LHCN-M2 (cell line): ENCODE results near the gene RMDN2. TPM values are rescaled to one million over a fixed set of nuclear protein-coding genes. Genes with fewer than 3 reads are reported as not detected.

Experiments
- DNase-seq: peaks from one replicate; pipeline ENCODE4 v3.0.0-alpha.2; 2012; ENCODE audit warnings: low read depth
- total RNA-seq: library from RNA; depleted of rRNA; stranded (reverse); fragments of >200 nt; gene quantifications from 2 replicates; pipeline ENCODE4 v1.2.3, GENCODE V29; 2014; rRNA removed

RMDN2 gene
- total RNA-seq, 1 experiment from 2014 or later: 6.5 TPM

DNA sequence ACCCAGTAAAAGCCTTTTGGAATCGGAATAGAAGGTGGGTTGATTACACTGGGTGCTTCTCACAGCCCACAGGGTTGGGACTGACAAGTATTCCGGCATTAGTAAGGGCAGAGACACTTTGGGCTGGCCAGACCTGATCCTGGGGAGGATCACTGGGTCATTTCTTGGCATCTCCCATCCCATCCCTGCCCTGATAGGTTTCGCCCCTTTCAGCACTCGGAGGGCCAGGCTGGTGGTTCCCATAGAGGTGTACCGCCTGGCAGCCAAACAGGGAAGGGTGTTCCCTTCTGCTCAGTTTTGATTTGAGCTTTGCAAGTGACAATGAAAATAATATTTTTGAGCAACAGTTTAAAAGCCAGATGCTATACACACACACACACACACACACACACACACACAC, 113.6 kb downstream of the RMDN2 start:
- no peak for DNase-seq

DNA sequence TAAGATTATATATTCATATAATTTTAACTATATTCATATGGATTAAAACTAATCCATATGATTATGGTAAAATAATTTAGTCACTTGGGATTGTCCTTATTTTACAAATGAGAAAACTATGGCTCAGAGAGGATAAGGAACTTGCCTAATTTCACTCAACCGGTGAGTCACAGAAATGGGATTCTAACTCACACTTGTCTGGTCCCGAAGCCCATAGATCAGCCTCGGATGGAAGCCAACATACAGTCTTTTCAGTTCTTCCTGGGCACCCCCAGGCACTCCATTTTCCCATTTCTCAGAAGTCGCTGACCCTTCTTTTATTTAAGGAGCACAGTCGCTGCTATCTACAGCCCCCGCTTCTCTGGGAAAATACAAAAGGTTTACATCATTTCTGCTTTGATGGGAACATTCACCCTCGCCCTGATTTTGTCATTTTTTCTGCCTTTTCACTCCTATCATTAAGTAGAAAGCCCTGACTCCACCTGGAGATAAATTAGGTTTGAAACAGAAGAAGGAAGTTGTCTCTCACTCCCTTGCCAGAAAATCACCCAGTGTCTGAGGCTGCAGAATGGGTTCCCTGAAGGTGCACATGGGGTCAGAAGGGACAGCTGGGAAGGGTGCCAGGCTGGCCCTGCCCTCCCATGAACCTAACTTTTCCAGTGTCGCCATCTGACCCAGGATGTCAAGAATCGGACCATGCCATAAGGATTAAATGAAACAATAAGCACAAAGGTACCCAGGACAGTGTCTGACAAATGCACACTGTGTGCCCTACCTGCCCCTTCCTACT, 114.2 kb downstream of the RMDN2 start:
- peak; percentile 25 for DNase-seq

DNA sequence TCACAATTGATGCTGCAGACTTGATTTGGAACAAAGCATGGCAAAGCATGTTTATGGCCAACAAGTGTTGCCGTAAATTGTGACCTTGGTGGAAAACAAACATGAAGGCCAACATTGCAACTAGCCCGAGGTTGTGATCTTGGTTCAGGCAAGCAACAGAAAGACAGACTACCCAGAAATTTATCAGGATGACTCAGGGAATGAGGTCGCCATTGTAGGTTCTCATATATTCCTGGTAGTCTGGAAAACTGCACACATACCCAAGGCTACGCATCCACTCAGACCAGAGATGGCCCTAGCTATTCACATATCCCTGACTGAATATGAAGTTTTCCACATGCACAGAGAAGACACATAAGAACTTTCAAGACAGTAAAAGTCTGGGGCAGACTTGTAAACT, 120.7 kb downstream of the RMDN2 start:
- DNase-seq: no peak

DNA sequence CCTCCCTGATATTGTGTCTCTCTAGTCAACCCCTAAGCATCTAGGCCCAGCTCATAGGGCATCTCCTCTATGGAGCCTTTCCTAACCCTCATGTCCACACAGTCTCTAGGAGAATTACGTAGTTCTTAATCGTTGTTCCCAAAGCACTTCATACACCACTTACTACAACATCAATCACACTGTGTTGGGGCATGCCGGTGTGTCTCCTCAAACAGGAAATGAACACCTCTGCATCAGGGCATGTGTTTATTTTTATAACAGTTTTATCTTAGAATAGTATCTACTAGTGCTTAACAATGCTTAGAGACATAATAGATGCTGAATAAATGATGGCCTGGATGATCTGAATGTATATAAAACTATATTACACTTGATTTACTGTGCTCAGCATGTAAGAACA, 131.1 kb downstream of the RMDN2 start:
- DNase-seq: no peak

DNA sequence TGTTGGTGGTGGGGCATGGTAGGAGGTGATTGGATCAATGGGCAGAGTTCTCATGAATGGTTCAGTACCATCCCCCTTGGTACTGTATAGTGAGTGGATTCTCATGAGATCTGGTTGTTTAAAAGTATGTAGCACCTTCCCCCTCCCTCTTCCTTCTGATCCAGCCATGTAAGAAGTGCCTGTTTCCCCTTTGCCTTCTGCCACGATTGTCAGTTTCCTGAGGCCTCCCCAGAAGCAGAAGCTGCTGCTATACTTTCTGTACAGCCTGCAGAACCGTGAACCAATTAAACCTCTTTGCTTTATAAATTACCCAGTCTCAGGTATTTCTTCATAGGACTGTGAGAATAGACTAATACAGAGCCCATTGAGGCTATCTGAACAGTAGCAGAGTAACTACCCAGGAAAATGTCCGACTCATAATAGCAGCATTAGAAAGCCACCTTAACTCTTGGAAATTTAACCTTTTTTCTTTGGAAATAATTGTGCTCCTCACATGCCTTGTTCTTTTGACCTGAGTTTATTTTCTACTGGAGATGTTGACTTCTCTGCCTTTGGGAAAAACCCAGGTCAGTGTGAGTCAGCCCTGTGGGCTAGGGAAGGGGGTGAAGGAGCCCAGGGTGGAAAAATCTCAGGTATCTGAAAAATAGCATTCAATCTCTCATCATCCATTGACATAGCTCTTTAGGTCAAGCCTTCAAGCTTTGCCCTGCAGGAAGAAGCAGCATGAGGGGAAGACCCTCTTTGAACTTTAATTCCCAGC, 132.7 kb downstream of the RMDN2 start:
- no peak for DNase-seq

DNA sequence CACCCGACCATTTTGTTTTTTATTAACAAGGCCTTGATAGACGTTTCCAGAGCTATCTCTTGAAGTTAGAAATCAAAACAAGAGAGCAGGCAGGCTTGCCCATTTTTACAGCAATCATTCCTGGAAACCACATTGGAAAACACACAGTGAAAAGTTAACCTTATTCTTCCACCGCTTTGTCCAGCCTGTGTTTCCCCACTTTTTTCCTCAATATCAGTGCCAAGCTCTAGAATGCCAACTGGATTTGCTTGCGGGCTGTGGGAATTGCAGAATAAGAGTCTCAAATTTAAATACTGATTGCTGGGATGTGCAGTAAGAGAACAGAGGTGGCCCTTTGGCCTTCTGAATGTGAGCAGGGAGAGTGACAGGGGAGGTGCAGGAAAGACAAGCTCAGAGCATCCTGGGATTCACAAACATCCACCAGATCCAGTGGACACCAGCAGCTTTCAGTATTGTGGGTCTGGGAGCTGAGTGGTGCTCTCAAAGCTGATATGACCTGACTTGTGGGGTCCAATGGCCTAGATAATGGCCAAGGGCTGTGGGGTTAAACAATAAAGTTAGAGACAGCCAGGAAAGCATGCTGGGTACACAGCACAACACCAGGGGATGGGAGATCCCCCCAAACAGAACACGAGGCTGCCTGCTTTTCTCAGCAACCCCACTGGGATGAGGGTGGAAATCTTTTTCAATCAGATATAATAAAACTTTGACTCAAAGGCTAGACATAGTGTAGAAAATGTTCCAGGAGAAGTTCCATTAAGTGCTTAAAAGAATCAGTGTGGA, 135.3 kb downstream of the RMDN2 start:
- no peak for DNase-seq

DNA sequence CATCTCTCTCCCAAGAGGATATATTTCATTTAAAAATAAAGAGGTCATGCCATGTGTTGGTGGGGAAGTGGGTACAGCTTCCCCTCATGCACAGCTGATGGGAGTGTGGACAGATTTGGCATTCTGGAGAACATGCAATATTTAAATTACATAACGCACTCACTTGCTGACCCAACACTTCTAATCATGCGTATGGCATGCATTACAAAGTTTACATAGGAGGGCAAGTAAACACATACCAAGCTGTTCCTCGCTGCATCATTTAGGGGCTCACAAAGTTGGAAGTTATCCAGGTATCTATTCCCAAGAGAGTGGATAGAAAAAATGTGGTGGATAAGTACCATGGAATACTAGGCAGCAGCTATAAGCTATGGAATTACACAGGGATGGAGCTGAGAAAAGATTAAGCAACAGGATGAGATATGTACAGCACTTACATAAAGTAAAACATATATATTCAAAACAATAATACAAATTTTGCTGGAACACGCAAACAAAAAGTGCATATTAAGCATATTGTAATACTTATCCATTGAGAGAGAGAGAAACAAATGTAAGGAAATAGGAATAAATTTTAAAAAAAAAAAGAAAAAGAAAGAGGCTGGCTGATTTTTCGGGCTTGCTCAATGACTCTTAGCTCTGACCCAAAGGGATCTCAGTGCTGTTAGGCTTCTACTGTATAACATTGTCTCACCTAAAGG, 139.9 kb downstream of the RMDN2 start:
- DNase-seq: peak; percentile 4

DNA sequence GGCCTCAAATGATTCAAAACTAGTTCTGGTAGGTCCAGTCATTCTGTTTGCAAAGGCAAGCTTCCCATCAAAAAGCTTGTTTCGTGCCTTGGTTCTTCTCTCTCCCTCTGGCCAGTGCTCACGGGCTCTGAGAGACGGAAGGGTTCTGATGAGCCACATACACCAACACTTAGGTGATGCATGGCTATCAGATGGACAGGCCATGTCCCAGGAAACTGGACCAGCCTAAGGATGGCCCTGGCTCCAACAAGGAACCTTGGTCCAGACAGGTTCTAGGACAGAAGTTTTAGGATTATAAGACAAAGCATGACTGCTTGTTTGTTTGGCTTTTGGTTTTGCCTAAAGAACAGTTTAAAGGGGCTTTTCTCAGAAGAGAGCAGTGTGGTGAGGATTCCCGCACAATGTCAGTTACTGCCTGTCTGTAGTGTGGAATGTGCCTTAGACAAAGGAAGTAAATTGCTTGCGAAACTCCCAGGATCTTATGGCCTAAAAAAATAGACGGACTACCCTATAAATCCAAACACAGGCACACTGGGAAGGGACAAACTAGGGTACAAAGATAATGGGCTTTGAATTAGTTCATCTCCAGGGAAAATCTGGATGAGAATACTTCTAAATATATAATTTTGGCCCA, 140.5 kb downstream of the RMDN2 start:
- no peak for DNase-seq

DNA sequence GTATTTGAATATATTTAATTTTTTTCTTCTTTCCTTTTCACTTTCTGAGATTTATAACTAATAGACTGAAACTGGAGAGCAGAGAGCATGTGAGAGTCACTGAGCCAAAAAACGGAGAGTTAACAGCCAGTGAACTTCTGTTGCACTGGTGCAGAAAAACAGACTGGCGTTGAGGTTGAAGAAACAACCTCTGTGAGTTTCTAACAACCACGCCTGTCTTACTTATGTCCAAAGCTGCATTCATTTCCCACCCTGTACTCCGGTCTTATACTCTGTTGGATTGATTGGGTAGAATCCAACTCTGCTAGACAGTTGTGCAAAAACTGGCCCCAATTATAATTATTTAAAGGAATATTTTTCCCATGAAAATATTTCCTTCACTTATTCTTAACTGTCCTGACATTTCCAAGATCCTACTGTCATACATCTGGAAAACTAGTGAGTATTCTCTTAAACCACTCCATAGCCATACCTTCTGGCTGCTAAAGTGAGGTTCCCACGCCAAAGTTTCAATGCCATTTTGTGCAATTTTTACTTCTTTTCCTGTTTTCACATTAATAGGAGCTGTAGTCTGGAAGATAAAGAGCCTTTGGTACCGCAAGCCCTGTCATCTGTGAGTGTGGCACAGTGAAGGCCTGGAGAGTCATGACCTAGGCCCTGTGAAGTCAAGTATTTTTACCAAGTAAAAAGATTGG, 141.5 kb downstream of the RMDN2 start:
- no peak for DNase-seq

Other genes with a start within 250 kb of the RMDN2 start
- 3.4 and 3.5 TPM in 2 replicates for gene CYP1B1, start 150.9 kb downstream of the RMDN2 start, total RNA-seq